Liver (tissue), 9 donors: ENCODE data around the gene ETS2. TPM values are rescaled to one million over a fixed set of nuclear protein-coding genes. Genes with fewer than 3 reads are reported as not detected.
A peak's percentile ranks its signal among the peaks of the same experiment; 100 is the strongest.

Experiments
- DNase-seq: peaks from one replicate; pipeline ENCODE4 v3.0.0-alpha.2; 2017; ENCODE audit warnings: low spot score
- H3K27ac ChIP-seq, 2 donors: one replicate each; pipeline ENCODE4 v1.7.0; 2013; ENCODE audit warnings: inconsistent platforms in 2 of 2, low read length in 2 of 2, control low read depth in 1 of 2, low read depth in 1 of 2, mild to moderate bottlenecking in 1 of 2
- H3K27me3 ChIP-seq, 4 donors: one replicate each; pipeline versions ENCODE4 v1.6.1 to v1.7.0; 2013; ENCODE audit warnings: low read length in 3 of 4, inconsistent platforms in 1 of 4, mild to moderate bottlenecking in 1 of 4, moderate library complexity in 1 of 4; ENCODE audit not compliant: control insufficient read depth in 4 of 4, insufficient read depth in 4 of 4
- H3K36me3 ChIP-seq, 4 donors: one replicate each; pipeline versions ENCODE4 v1.6.1 to v1.7.0; 2013; ENCODE audit warnings: low read length in 3 of 4, mild to moderate bottlenecking in 3 of 4, low read depth in 1 of 4, moderate library complexity in 1 of 4; ENCODE audit not compliant: control insufficient read depth in 4 of 4, insufficient read depth in 3 of 4
- H3K4me1 ChIP-seq, 4 donors: one replicate each; pipeline versions ENCODE4 v1.6.1 to v1.7.0; 2013; ENCODE audit warnings: low read length in 3 of 4, mild to moderate bottlenecking in 3 of 4, moderate library complexity in 1 of 4; ENCODE audit not compliant: control insufficient read depth in 4 of 4, insufficient read depth in 4 of 4
- H3K4me3 ChIP-seq, 3 donors: one replicate each; pipeline versions ENCODE4 v1.6.1 to v1.7.0; 2013; ENCODE audit warnings: low read length in 3 of 3, control low read depth in 1 of 3, low read depth in 1 of 3, mild to moderate bottlenecking in 1 of 3
- H3K9ac ChIP-seq, 2 donors: one replicate each; pipeline ENCODE4 v1.7.0; 2013; ENCODE audit warnings: low read length in 2 of 2, mild to moderate bottlenecking in 2 of 2, moderate library complexity in 2 of 2, control low read depth in 1 of 2, low read depth in 1 of 2
- H3K9me3 ChIP-seq, 4 donors: one replicate each; pipeline versions ENCODE4 v1.6.1 to v1.7.0; 2013; ENCODE audit warnings: low read length in 3 of 4; ENCODE audit not compliant: control insufficient read depth in 4 of 4
- EGR1 ChIP-seq, 2 donors: IDR thresholded peaks; 2 replicates each; pipeline ENCODE4 v1.6.1; 2016 to 2018; ENCODE audit warnings: antibody characterized with exemption in 2 of 2, low read depth in 2 of 2
- FOXA1 ChIP-seq: IDR thresholded peaks from 2 replicates; pipeline ENCODE4 v1.6.1; 2016; ENCODE audit warnings: antibody characterized with exemption
- FOXA2 ChIP-seq: IDR thresholded peaks from 2 replicates; pipeline ENCODE4 v1.6.1; 2016; ENCODE audit warnings: antibody characterized with exemption
- GABPA ChIP-seq, 2 donors: IDR thresholded peaks in 1 of 2; conservative IDR thresholded peaks in 1 of 2; 2 replicates each; pipeline ENCODE4 v1.6.1; 2016; ENCODE audit warnings: antibody characterized with exemption in 2 of 2, mild to moderate bottlenecking in 1 of 2, moderate library complexity in 1 of 2
- HNF4G ChIP-seq: IDR thresholded peaks from 2 replicates; pipeline ENCODE4 v1.6.1; 2016; ENCODE audit warnings: antibody characterized with exemption
- JUND ChIP-seq, 2 donors: IDR thresholded peaks; 2 replicates each; pipeline ENCODE4 v1.6.1; 2016; ENCODE audit warnings: antibody characterized with exemption in 2 of 2
- NR2F2 ChIP-seq: IDR thresholded peaks from 2 replicates; pipeline ENCODE4 v1.6.1; 2016; ENCODE audit warnings: antibody characterized with exemption
- RAD21 ChIP-seq, 2 donors: IDR thresholded peaks; 2 replicates each; pipeline ENCODE4 v1.6.1; 2016; ENCODE audit warnings: antibody characterized with exemption in 2 of 2, mild to moderate bottlenecking in 2 of 2
- RXRA ChIP-seq, 2 donors: IDR thresholded peaks; 2 replicates each; pipeline ENCODE4 v1.6.1; 2017 to 2018; ENCODE audit warnings: antibody characterized with exemption in 2 of 2, mild to moderate bottlenecking in 1 of 2
- SP1 ChIP-seq: IDR thresholded peaks from 2 replicates; pipeline ENCODE4 v1.6.1; 2018; ENCODE audit warnings: antibody characterized with exemption, mild to moderate bottlenecking
- TAF1 ChIP-seq: conservative IDR thresholded peaks from 2 replicates; pipeline ENCODE4 v1.6.1; 2016; ENCODE audit warnings: antibody characterized with exemption, mild to moderate bottlenecking
- YY1 ChIP-seq: IDR thresholded peaks from 2 replicates; pipeline ENCODE4 v1.6.1; 2016; ENCODE audit warnings: antibody characterized with exemption, mild to moderate bottlenecking
- WGBS: extraction: QIAGEN DNeasy Blood & Tissue Kit; methylation state at CpG from one replicate; pipeline ENCODE4 v1.1.7; 2013; 5-methylcytosine and 5-hydroxymethylcytosine counted together
- polyA plus RNA-seq, 2 donors: library from polyadenylated mRNA; stranded (reverse) in 1 of 2; unstranded in 1 of 2; fragments of 200-250 nt in 1 of 2; fragments of >200 nt in 1 of 2; fragmentation: Nextera tagmentation in 1 of 2; extraction: Ambion mirVana in 1 of 2; gene quantifications; one replicate each; pipeline versions ENCODE4 v1.2.1 to v1.2.3, GENCODE V29; 2013 to 2015
- total RNA-seq, 2 donors: library from RNA; depleted of rRNA; stranded (reverse); fragments of >200 nt; gene quantifications; one replicate each; pipeline ENCODE4 v1.2.3, GENCODE V29; 2014
- TF ChIP-seq, protein P1 (sequence below): fragments of 150-350 bp; IDR thresholded peaks from 2 replicates; pipeline ENCODE4 v1.5.1; 2017; ENCODE audit warnings: improper control_type of control experiment, low read depth, low read length; ENCODE audit not compliant: missing input control
- TF ChIP-seq, protein P2 (sequence below): IDR thresholded peaks from 2 replicates; pipeline ENCODE4 v1.6.1; 2016; ENCODE audit warnings: antibody characterized with exemption
- TF ChIP-seq, protein P3 (sequence below): IDR thresholded peaks from 2 replicates; pipeline ENCODE4 v1.6.1; 2016; ENCODE audit warnings: antibody characterized with exemption
- TF ChIP-seq, protein P4 (sequence below): IDR thresholded peaks from 2 replicates; pipeline ENCODE4 v1.6.1; 2016; ENCODE audit warnings: antibody characterized with exemption
- TF ChIP-seq, protein P5 (sequence below): IDR thresholded peaks from 2 replicates; pipeline ENCODE4 v1.6.1; 2016; ENCODE audit warnings: antibody characterized with exemption, mild to moderate bottlenecking
- donor health status: healthy.
- donor health status: healthy.
- donor health status: healthy.
- donor health status: healthy.
- donor health status: healthy.

Gene ETS2
- total and polyA plus RNA-seq, 4 donors = 20.2 to 90.7 (median 41.8) TPM

DNA sequence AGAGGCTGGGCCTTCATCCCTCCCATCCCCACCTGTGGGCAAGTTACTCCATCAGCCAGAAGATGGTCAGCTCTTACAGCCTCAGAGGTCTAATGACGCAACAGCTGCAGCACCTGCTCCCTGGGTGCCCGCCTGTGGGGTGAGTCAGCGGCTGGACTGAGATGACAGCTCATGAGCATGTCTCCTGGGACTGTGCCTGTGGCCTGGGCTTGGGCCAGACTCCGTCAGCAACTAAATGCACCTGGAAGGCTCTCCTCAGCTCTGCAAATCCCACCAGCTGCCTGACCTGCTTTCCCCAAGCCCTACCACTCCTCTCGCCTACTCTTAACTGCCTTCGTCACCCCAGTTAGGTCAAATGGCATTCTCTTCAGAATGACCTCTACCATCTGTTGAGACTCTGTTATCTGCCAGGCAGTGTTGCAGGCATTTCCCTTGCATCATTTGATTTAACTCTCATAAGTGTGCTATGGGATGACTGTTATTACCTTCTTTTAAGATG is 47.7 kb downstream of the ETS2 start:
- 85% methylated on average over 6 of the region's 6 CpGs for WGBS
- H3K9ac ChIP-seq = no peak overlapping the region
- H3K36me3 ChIP-seq = no peaks in the 10 kb centered on the region
- no peaks in the 10 kb centered on the region for H3K9me3 ChIP-seq
- no peak overlapping the region for H3K4me3 ChIP-seq
- no peak for DNase-seq
- no peaks in the 10 kb centered on the region for H3K27me3 ChIP-seq
- no peak for TF ChIP-seq TAF1
- no peak for TF ChIP-seq NR2F2
- peak in 1 of 2 donors; percentile 23 for TF ChIP-seq RXRA (IDR thresholded peaks at IDR 0.05)
- H3K27ac ChIP-seq = no peak overlapping the region
- H3K4me1 ChIP-seq = no peaks in the 10 kb centered on the region

DNA sequence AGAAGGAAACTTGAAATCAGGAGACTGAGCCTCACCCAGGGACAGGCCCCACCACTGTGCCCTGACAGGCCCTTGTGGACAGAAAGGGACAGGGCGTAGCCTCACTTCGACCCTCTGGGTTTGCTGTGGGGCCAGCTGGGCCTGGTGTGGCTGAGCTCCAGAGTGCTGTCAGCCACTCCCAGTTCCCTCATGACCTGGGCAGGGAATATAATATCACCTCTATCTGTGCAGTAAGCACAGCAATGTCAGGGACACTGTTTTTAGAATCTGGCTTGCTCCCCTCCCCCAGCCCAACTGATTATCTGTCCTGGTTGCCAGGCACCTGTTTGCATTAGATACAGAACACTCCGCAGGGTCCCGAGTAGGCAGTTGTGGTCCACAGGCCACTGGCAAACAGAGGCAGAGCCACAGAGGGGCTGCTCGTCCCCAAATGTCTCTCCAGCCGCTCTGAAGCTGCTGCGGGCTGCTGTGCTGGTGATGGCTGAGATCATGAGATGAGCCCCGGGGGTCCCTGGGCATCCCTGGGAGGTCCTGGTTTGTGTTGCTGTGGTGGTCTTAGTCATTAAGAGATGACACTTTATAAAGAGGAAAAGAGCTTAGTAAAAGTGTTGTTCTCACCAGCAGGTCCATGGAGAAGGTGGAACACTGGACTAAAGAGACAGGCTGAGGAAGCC is 51.6 kb downstream of the ETS2 start:
- Histone ChIP-seq H3K4me1 (no peaks in the 10 kb centered on the region), H3K27ac (no peak overlapping the region), H3K9ac (no peak overlapping the region), H3K36me3 (no peaks in the 10 kb centered on the region), H3K4me3 (no peak overlapping the region), H3K27me3 (no peaks in the 10 kb centered on the region), H3K9me3 (no peaks in the 10 kb centered on the region)
- 87% methylated on average over 8 of the region's 8 CpGs for WGBS
- no peak for TF ChIP-seq FOXA1
- no peak for TF ChIP-seq RXRA (IDR thresholded peaks at IDR 0.05)
- TF ChIP-seq GABPA (IDR thresholded peaks at IDR 0.05 in 1 of 2, conservative IDR thresholded peaks at IDR 0.05 in 1 of 2) = no peak
- no peak for TF ChIP-seq FOXA2
- TF ChIP-seq TAF1 = no peak
- TF ChIP-seq EGR1 (IDR thresholded peaks at IDR 0.05; ENCODE audit: low read depth in 2 of 2) = no peak
- TF ChIP-seq, protein P1, sequence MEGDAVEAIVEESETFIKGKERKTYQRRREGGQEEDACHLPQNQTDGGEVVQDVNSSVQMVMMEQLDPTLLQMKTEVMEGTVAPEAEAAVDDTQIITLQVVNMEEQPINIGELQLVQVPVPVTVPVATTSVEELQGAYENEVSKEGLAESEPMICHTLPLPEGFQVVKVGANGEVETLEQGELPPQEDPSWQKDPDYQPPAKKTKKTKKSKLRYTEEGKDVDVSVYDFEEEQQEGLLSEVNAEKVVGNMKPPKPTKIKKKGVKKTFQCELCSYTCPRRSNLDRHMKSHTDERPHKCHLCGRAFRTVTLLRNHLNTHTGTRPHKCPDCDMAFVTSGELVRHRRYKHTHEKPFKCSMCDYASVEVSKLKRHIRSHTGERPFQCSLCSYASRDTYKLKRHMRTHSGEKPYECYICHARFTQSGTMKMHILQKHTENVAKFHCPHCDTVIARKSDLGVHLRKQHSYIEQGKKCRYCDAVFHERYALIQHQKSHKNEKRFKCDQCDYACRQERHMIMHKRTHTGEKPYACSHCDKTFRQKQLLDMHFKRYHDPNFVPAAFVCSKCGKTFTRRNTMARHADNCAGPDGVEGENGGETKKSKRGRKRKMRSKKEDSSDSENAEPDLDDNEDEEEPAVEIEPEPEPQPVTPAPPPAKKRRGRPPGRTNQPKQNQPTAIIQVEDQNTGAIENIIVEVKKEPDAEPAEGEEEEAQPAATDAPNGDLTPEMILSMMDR = no peak
- TF ChIP-seq, protein P2, sequence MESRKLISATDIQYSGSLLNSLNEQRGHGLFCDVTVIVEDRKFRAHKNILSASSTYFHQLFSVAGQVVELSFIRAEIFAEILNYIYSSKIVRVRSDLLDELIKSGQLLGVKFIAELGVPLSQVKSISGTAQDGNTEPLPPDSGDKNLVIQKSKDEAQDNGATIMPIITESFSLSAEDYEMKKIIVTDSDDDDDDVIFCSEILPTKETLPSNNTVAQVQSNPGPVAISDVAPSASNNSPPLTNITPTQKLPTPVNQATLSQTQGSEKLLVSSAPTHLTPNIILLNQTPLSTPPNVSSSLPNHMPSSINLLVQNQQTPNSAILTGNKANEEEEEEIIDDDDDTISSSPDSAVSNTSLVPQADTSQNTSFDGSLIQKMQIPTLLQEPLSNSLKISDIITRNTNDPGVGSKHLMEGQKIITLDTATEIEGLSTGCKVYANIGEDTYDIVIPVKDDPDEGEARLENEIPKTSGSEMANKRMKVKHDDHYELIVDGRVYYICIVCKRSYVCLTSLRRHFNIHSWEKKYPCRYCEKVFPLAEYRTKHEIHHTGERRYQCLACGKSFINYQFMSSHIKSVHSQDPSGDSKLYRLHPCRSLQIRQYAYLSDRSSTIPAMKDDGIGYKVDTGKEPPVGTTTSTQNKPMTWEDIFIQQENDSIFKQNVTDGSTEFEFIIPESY = no peak
- no peak for TF ChIP-seq NR2F2
- TF ChIP-seq, protein P3, sequence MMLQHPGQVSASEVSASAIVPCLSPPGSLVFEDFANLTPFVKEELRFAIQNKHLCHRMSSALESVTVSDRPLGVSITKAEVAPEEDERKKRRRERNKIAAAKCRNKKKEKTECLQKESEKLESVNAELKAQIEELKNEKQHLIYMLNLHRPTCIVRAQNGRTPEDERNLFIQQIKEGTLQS = no peak
- no peak for TF ChIP-seq YY1
- TF ChIP-seq, protein P4, sequence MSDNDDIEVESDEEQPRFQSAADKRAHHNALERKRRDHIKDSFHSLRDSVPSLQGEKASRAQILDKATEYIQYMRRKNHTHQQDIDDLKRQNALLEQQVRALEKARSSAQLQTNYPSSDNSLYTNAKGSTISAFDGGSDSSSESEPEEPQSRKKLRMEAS = no peak
- TF ChIP-seq, protein P5, sequence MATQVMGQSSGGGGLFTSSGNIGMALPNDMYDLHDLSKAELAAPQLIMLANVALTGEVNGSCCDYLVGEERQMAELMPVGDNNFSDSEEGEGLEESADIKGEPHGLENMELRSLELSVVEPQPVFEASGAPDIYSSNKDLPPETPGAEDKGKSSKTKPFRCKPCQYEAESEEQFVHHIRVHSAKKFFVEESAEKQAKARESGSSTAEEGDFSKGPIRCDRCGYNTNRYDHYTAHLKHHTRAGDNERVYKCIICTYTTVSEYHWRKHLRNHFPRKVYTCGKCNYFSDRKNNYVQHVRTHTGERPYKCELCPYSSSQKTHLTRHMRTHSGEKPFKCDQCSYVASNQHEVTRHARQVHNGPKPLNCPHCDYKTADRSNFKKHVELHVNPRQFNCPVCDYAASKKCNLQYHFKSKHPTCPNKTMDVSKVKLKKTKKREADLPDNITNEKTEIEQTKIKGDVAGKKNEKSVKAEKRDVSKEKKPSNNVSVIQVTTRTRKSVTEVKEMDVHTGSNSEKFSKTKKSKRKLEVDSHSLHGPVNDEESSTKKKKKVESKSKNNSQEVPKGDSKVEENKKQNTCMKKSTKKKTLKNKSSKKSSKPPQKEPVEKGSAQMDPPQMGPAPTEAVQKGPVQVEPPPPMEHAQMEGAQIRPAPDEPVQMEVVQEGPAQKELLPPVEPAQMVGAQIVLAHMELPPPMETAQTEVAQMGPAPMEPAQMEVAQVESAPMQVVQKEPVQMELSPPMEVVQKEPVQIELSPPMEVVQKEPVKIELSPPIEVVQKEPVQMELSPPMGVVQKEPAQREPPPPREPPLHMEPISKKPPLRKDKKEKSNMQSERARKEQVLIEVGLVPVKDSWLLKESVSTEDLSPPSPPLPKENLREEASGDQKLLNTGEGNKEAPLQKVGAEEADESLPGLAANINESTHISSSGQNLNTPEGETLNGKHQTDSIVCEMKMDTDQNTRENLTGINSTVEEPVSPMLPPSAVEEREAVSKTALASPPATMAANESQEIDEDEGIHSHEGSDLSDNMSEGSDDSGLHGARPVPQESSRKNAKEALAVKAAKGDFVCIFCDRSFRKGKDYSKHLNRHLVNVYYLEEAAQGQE = no peak
- no peak for TF ChIP-seq RAD21 (IDR thresholded peaks at IDR 0.05)
- no peak for TF ChIP-seq HNF4G
- TF ChIP-seq JUND (IDR thresholded peaks at IDR 0.05) = no peak
- no peak for TF ChIP-seq SP1
- no peak for DNase-seq
